ENCODE results near the gene EPX.
"Not testable (repeated sequence)": the region's sequence is repeated elsewhere in the genome, so short reads cannot be mapped to it uniquely, and the experiment has no call there.

Gene EPX

DNA sequence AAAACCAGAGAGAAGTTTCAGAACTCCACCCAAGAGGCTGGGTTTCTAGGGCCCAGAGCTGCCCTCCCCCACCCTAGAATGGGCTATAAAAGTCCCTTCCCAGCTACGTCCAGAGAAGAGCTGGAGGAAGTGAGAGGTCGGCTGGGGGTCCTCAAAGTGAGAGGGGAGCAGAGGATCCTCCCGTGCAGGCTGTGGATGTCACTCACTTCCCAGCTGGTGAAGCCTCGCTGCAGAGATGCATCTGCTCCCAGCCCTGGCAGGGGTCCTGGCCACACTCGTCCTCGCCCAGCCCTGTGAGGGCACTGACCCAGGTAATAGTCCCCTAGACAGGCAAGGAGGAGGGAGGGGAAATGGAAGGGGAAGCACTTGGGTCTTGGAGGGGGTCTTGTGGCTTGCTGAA lies at the start of gene EPX:
Gene EPX (plus strand): TSS at position 115 of the 400 bp plus-strand sequence. CDS start 121 bp downstream, at position 236.
- H3K27ac ChIP-seq: no peak within 1 kb of the TSS
- TF ChIP-seq ZFX (IDR thresholded peaks at IDR 0.05): no peak
- TF ChIP-seq CTCF (conservative IDR thresholded peaks at IDR 0.05): no peak

GRCh38 chr17:58143335-58143734 lies 49.2 kb upstream of the EPX start:
- H3K27ac ChIP-seq: not testable (repeated sequence)

DNA sequence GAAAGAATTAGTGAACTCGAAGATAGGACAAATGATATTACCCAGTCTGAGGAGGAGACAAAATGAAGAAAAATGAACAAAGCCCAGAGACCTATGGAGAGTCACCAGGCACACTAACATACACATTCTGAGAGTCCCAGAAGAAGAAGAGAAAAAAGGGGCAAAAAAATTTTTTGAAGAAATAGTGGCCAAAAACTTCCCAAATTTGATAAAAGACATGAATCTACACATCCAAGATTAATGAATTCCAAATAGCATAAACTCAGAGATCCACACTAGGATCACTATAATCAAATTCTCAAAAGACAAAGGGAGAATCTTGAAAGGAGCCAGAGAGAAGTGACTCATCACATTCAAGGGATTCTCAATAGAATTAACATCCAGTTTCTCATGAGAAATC lies 47.7 kb upstream of the EPX start:
- H3K27ac ChIP-seq: no peak overlapping the region
- TF ChIP-seq ZFX (IDR thresholded peaks at IDR 0.05): no peak
- no peak for TF ChIP-seq CTCF (conservative IDR thresholded peaks at IDR 0.05)

GRCh38 chr17:58147930-58148434 lies 44.5 kb upstream of the EPX start, which contains the start of gene OR4D1:
TSS of gene OR4D1 (plus strand) at chr17:58148384. CDS start at chr17:58155154, 6,770 bp downstream.
- TF ChIP-seq ZFX (IDR thresholded peaks at IDR 0.05): no peak
- TF ChIP-seq CTCF (conservative IDR thresholded peaks at IDR 0.05): no peak
- no peak within 1 kb of the TSS for H3K27ac ChIP-seq

- no peak for TF ChIP-seq ZFX (IDR thresholded peaks at IDR 0.05)
- TF ChIP-seq CTCF (conservative IDR thresholded peaks at IDR 0.05): no peak
- no peak overlapping the region for H3K27ac ChIP-seq
These were observed 43.9 kb upstream of the EPX start for GRCh38 chr17:58148609-58149008.

DNA sequence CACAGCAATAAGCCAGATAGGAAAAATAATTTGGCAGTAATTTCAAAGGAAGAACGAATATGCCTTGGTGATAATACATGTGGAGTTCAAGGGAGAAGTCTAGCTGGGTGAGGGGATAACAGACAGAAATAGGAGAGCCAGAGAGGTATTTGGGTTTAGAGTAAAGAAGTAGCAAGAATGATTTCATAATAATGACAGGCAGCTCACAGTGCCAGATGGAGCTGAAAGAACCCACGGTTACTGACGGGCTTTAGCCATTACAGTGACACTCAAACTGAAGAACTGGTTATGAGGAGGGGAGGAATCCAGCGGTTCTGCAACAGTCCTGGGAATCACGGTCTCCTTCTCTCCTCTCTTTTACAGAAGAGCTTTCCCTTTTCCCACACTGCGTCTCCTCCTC lies 42.1 kb upstream of the EPX start:
- no peak for TF ChIP-seq CTCF (conservative IDR thresholded peaks at IDR 0.05)
- TF ChIP-seq ZFX (IDR thresholded peaks at IDR 0.05): no peak
- H3K27ac ChIP-seq: no peak overlapping the region

DNA sequence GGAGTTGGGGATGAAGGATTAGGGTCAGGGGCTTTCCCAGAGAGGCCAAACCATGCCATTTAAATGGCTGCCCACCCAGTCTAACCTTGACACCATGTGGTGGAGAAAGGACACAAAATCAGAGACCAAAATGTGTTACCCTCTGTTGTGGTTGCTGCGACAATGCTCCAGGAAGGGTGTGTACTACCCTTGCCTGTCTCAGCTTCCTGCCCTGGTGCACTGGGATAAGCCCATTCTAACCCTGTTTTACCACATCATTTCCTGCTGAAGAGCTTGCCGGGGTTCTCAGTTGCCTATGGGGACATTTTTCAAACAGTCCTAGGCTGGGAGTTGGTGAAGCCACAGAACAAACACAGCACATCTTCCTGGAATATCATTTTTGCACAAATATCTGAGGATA lies 39.5 kb upstream of the EPX start:
- TF ChIP-seq ZFX (IDR thresholded peaks at IDR 0.05) (no peak), CTCF (conservative IDR thresholded peaks at IDR 0.05) (no peak)
- no peak overlapping the region for H3K27ac ChIP-seq

DNA sequence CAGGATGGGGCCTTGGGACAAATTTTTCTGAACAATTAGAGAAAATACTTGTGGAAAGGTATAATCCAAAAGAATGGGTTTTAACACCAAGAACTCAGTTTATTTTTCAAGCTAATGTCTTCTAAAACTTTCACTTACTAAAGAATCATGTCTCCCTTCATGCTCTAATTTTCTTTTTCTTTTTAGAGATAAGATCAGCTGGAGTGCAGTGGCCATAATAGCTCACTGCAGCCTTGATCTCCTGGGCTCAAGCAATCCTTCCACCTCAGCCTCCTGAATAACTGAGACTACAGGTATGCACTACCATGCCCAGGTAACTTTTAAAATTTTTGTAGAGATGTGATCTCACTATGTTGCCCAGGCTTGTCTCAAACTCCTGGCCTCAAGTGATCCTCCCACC lies 38.9 kb upstream of the EPX start:
- H3K27ac ChIP-seq: no peak overlapping the region
- TF ChIP-seq ZFX (IDR thresholded peaks at IDR 0.05): no peak
- TF ChIP-seq CTCF (conservative IDR thresholded peaks at IDR 0.05): no peak; the same call in 1 of the 2 replicates

Measured in C4-2B (cell line).